Lower lobe of right lung (tissue), 2 donors: ENCODE measurements around the gene MCRIP2. TPM values are rescaled to one million over a fixed set of nuclear protein-coding genes. Genes with fewer than 3 reads are reported as not detected.

Experiments used
- ATAC-seq, 2 donors: fragments of 200-7000 bp; cut with Tn5 transposase; one replicate each; pipeline ENCODE4 v1.9.1; 2020 to 2022; ENCODE audit warnings: mild to moderate bottlenecking in 2 of 2, moderate library complexity in 2 of 2
- DNase-seq: peaks from one replicate; pipeline ENCODE4 v3.0.0-alpha.2; 2020
- H3K27ac ChIP-seq: fragments of 200-600 bp; one replicate; pipeline ENCODE4 v1.8.0; 2022
- H3K27me3 ChIP-seq: fragments of 200-600 bp; one replicate; pipeline ENCODE4 v1.8.0; 2022; ENCODE audit warnings: low read depth
- H3K36me3 ChIP-seq: fragments of 200-600 bp; one replicate; pipeline ENCODE4 v1.8.0; 2022; ENCODE audit warnings: mild to moderate bottlenecking
- H3K4me1 ChIP-seq: fragments of 200-600 bp; one replicate; pipeline ENCODE4 v1.8.0; 2022
- H3K4me3 ChIP-seq: fragments of 200-600 bp; one replicate; pipeline ENCODE4 v1.8.0; 2022; ENCODE audit warnings: mild to moderate bottlenecking
- H3K9me3 ChIP-seq: fragments of 200-600 bp; one replicate; pipeline ENCODE4 v1.8.0; 2022
- CTCF ChIP-seq: fragments of 200-600 bp; IDR thresholded peaks from one replicate; pipeline ENCODE4 v1.8.0; 2022; ENCODE audit warnings: antibody characterized with exemption, mild to moderate bottlenecking
- intact Hi-C: fragments of 100-400 bp; cut with DNase I; formaldehyde crosslinking; loops from one replicate; pipeline ENCODE4 v1.11.0; 2022
- total RNA-seq: library from RNA; stranded (reverse); fragmentation: NEBNext Ultra II Directional; extraction: Animal tissue kit (Norgen Biotek cat#: 25700); gene quantifications from one replicate; pipeline ENCODE4 v1.2.1, GENCODE V29; 2021
- donor health status: DM: no; HTN: yes; CAD: no; lungs with severe emphysema.

MCRIP2 gene
- total RNA-seq, 1 donor from 2014 or later = 47.7 TPM

GRCh38 chr16:642189-643049 is 791 bp downstream of the MCRIP2 start:
- peak; percentile 71 to 76 for ATAC-seq
- DNase-seq = peak; percentile 85
- peak overlapping the region; percentile 89 for H3K27ac ChIP-seq
- TF ChIP-seq CTCF = no peak
- H3K4me3 ChIP-seq = peak overlapping the region; percentile 86
- peaks cover 47% of the 10 kb centered on the region for H3K4me1 ChIP-seq
- no peaks in the 10 kb centered on the region for H3K36me3 ChIP-seq
- H3K27me3 ChIP-seq = no peaks in the 10 kb centered on the region
- intact Hi-C loops = no loop called here
- H3K9me3 ChIP-seq = no peaks in the 10 kb centered on the region

- H3K27me3 ChIP-seq = no peaks in the 10 kb centered on the region
- H3K36me3 ChIP-seq = no peaks in the 10 kb centered on the region
- peak overlapping the region; percentile 89 for H3K27ac ChIP-seq
- peak overlapping the region; percentile 86 for H3K4me3 ChIP-seq
- ATAC-seq = no peak
- H3K4me1 ChIP-seq = peaks cover 47% of the 10 kb centered on the region
- no peak for TF ChIP-seq CTCF
- H3K9me3 ChIP-seq = no peaks in the 10 kb centered on the region
- intact Hi-C loops = no loop called here
- DNase-seq = no peak
Measured at GRCh38 chr16:643050-643368, 1.4 kb downstream of the MCRIP2 start.

- H3K4me1 ChIP-seq = peaks cover 53% of the 10 kb centered on the region
- DNase-seq = no peak
- H3K9me3 ChIP-seq = no peaks in the 10 kb centered on the region
- intact Hi-C loops = no loop called here
- ATAC-seq = no peak
- no peaks in the 10 kb centered on the region for H3K36me3 ChIP-seq
- no peak overlapping the region for H3K4me3 ChIP-seq
- no peak for TF ChIP-seq CTCF
- no peaks in the 10 kb centered on the region for H3K27me3 ChIP-seq
- H3K27ac ChIP-seq = no peak overlapping the region
Measured at GRCh38 chr16:644556-644955, 2.9 kb downstream of the MCRIP2 start.

- peaks cover 62% of the 10 kb centered on the region for H3K4me1 ChIP-seq
- peak; percentile 76 for DNase-seq
- peak overlapping the region; percentile 53 for H3K27ac ChIP-seq
- intact Hi-C loops = no loop called here
- no peak overlapping the region for H3K4me3 ChIP-seq
- no peak for ATAC-seq
- no peak for TF ChIP-seq CTCF
- H3K36me3 ChIP-seq = no peaks in the 10 kb centered on the region
- no peaks in the 10 kb centered on the region for H3K9me3 ChIP-seq
- H3K27me3 ChIP-seq = no peaks in the 10 kb centered on the region
Measured at GRCh38 chr16:645852-646678, 4.4 kb downstream of the MCRIP2 start.

DNA sequence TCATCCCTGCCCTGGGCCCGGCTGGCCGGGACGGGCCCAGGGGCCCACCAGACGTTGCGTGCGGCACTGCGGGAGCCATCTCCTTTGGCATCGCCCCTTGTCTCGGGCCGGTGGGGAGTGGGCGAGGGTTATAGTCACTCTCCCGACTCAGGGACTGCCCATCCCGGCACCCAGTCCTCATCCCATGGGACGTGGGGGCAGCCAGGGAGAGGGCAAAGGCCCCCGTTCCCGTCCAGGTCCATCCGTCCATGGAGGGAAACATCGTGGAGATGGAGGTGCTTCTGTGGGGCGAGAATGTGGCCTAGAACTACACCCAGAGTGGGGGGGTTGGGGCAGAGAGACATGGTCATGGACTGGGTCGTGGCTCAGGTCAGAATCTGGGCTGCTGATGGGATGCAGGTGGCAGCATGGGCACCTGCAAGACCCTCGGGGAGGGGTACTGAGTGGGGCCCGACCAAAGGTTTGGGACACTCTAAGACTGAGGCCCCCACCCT is 5.1 kb downstream of the MCRIP2 start:
- no peak for ATAC-seq
- peaks cover 62% of the 10 kb centered on the region for H3K4me1 ChIP-seq
- H3K4me3 ChIP-seq = no peak overlapping the region
- no peak for TF ChIP-seq CTCF
- no peaks in the 10 kb centered on the region for H3K27me3 ChIP-seq
- intact Hi-C loops = no loop called here
- no peaks in the 10 kb centered on the region for H3K36me3 ChIP-seq
- H3K27ac ChIP-seq = peak overlapping the region; percentile 53
- no peak for DNase-seq
- H3K9me3 ChIP-seq = no peaks in the 10 kb centered on the region
